HG03060 (cell line): ENCODE measurements around the gene SCEL.
"Not testable (repeated sequence)": the region's sequence is repeated elsewhere in the genome, so short reads cannot be mapped to it uniquely, and the experiment has no call there.

ENCODE experiments used
- ATAC-seq: cut with Tn5 transposase; IDR thresholded peaks from one replicate; pipeline ENCODE4 v1.9.1; 2021; ENCODE audit warnings: low read depth, moderate number of reproducible peaks; ENCODE audit not compliant: unreplicated experiment

The SCEL gene

GRCh38 chr13:77650409-77650808 is 114.9 kb downstream of the SCEL start:
- no peak for ATAC-seq

- ATAC-seq, result no peak
These were observed 117.8 kb downstream of the SCEL start for GRCh38 chr13:77653301-77653700.

GRCh38 chr13:77660016-77660415 is 124.5 kb downstream of the SCEL start:
- not testable (repeated sequence) for ATAC-seq

DNA sequence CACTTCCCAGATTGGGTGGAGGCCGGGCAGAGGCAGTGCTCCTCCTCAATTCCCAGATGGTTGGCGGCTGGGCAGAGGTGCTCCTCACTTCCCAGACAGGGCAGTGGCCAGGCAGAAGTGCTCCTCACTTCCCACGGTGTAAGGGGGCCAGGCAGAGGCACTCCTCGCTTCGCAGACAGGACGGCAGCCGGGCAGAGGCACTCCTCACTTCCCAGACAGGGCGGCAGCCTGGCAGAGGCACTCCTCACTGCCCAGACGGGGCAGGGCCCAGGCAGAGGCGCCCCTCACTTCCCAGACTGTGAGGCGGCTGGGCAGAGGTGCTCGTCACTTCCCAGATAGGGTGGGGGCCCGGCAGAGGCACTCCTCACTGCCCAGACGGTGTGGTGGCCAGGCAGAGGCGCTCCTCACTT is 125.3 kb downstream of the SCEL start:
- no peak for ATAC-seq

DNA sequence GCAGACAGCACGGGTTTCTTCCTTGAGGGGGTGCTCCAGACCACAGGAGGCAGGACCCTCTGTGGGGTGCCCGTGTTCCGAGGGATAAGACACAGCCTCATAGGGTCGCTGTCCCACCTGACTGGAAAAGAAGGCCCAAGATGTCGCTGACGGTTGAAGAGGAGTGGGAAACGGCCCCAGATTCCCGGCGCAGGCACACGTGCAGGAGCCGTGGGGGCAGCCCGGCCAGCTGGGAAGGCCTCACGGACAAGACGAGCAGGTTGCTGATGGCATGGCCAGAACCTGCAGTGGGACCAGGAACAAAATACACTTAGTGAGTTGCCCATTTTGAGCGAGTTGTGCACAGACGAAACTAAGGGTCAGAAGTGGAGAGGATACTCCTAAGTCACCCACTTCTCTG is 126.8 kb downstream of the SCEL start:
- not testable (repeated sequence) for ATAC-seq

DNA sequence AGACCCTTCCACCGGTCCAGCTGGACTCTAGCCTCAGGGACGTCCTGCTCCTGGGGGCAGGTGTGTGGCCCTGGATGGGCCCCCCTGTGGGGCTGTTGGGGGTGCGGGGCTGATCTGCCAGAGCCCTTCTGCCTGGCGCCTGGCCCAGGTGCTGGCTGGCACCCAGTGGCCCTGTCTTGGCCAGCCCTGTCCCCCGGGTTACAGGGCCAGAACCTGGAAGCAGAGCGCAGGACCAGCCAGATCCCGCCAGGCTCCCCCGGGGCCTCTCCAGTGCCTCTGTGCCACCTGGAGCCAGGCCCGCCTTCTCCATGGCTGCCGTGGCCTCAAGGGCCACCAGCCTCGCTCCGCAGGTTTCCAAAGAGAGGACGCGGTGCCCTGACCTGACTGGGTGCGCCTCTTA is 127.3 kb downstream of the SCEL start:
- ATAC-seq, result not testable (repeated sequence)

DNA sequence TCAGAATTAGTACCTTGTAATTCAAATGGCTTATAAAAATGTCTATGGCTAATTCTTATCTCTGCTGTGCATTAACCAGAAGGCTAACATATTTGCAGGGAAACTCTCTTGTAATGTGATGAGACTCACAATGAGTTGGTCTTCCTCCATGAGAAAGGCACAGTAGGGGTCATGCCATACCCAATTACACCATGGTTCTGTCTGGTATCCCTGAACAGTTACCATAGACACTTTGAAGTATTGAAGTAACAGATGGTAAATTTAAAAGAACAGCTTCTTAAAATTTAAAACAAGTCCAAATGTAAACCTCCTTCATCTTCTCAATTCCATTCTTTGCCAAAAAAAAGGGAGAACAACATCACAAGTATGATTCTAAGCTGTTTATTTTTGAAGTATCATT is 139.3 kb downstream of the SCEL start:
- no peak for ATAC-seq

DNA sequence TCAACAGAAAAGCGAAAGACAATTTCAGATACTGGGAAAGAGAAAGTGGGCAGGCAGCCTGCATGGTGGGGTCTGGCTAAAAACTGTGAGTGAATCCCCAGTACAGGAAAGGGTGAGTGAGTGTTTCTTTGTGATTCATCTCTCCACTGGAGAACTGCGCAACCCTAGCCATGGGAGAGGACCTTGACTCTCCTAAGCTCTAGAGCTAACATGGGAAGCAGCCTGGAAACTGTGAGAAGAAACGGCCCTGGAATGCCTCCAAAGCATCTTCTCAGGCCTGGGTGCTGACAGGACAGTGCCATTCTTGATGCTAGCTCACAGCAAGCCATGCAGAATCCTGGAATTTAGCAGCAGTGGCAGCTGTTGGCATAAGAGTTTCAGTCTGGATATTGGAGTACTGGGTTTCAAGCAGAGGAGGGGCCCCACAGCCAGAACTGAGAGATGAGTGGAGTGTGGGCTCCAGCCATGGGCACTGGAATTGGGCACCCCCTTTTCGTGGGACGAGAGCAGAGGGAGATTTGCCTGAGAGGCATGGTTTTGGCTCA is 143.3 kb downstream of the SCEL start:
- ATAC-seq, result no peak

DNA sequence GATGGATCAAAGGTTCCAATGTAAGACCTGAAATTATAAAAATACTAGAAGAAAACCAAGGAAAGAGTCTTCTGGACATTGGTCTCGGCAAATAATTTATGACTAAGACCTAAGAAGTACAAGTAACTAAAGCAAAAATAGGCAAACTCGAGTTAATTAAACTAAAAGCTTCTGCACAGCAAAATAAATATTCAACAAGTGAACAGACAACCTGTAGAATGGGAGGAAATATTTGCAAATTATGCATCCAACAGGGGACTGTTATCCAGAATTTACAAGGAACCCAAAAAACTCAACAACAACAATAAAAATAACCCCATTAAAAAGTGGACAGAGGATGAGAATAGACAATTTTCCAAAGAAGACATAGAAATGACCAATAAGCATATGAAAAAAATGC is 152.3 kb downstream of the SCEL start:
- no peak for ATAC-seq

GRCh38 chr13:77691871-77692270 is 156.4 kb downstream of the SCEL start:
- ATAC-seq, result no peak

DNA sequence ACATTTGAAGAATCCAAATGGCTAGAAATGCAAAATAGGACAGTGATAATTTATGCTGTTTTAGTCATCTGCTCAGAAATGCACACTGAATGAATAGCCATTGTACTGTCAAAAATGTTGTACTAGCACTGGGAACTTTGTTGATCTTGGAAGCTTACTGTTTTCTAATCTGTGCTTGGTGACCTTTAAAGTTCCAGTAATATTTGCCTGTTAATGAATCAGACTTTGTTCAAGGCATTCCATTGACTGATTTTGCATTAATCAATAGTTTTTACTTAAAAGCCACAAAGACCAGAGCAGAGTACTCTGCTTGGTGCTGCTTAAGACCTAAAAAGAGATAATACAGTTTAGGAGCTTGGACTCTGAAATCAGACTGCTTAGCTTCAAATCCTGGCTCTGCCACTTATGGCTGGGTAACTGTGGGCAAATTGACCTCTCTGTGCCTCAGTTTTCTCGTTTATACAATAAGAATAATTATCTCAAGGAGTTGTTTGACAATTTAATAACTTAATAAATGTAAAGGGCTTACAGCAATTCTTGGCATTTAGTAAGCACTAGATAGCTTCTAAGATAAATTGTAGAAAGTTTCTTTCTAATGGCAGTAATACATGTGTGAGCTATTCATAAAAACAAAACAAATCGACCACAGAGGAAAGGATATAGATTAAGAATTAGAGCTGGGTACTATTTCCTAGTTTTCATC is 157.4 kb downstream of the SCEL start:
- no peak for ATAC-seq

- ATAC-seq, result no peak
These were observed 158.0 kb downstream of the SCEL start for GRCh38 chr13:77693449-77693940.
